NCI-H187 treated with DMSO at 0.1 percent for 48 hours (cell line): ENCODE data around the gene TMEM247.
"Not testable (repeated sequence)": the region's sequence is repeated elsewhere in the genome, so short reads cannot be mapped to it uniquely, and the experiment has no call there.

Experiments used
- DNase-seq: peaks from one replicate; lab custom pipeline; 2025; lab: John Stamatoyannopoulos, UW

Gene TMEM247

GRCh38 chr2:46512185-46512584 lies 32.8 kb downstream of the TMEM247 start:
- DNase-seq = no peak

- DNase-seq = no peak
Measured at GRCh38 chr2:46514738-46515137, 35.4 kb downstream of the TMEM247 start.

- no peak for DNase-seq
Measured at GRCh38 chr2:46517485-46517884, 38.1 kb downstream of the TMEM247 start.

- no peak for DNase-seq
Measured at GRCh38 chr2:46518861-46519260, 39.5 kb downstream of the TMEM247 start.

GRCh38 chr2:46519265-46519664 lies 39.9 kb downstream of the TMEM247 start:
- no peak for DNase-seq

- no peak for DNase-seq
Measured at GRCh38 chr2:46520130-46520711, 40.9 kb downstream of the TMEM247 start.

- DNase-seq = no peak
Measured at GRCh38 chr2:46521215-46521683, 41.9 kb downstream of the TMEM247 start.

GRCh38 chr2:46522385-46522784 lies 43.0 kb downstream of the TMEM247 start:
- DNase-seq = not testable (repeated sequence)

GRCh38 chr2:46525522-46526155 lies 46.3 kb downstream of the TMEM247 start:
- DNase-seq = no peak

GRCh38 chr2:46528880-46529279 lies 49.5 kb downstream of the TMEM247 start:
- no peak for DNase-seq

- no peak for DNase-seq
Measured at GRCh38 chr2:46530639-46531038, 51.3 kb downstream of the TMEM247 start.

GRCh38 chr2:46531863-46532262 lies 52.5 kb downstream of the TMEM247 start:
- DNase-seq = no peak
